NT2/D1 (cell line): ENCODE results near the gene FBXW7.

Source experiments
- SUZ12 ChIP-seq: IDR thresholded peaks from 2 replicates; pipeline ENCODE4 v1.6.1; 2011; ENCODE audit not compliant: insufficient read length, insufficient read depth; ENCODE audit errors: extremely low read depth
- YY1 ChIP-seq: IDR thresholded peaks from 2 replicates; pipeline ENCODE4 v1.6.1; 2011; ENCODE audit not compliant: insufficient read length, insufficient read depth
- ZNF274 ChIP-seq: IDR thresholded peaks from 2 replicates; pipeline ENCODE4 v1.6.1; 2011; ENCODE audit warnings: mild to moderate bottlenecking, low read depth, low read length

GRCh38 chr4:152325831-152326230 is 210.1 kb downstream of the FBXW7 start:
- TF ChIP-seq ZNF274 (no peak), SUZ12 (no peak), YY1 (no peak)
